Activated naive CD4-positive, alpha-beta T cell treated with anti-CD3 and anti-CD28 coated beads for 36 hours (primary cell): ENCODE data around the gene PRKCE. TPM values are rescaled to one million over a fixed set of nuclear protein-coding genes. Genes with fewer than 3 reads are reported as not detected.

Source experiments
- CTCF ChIA-PET: fragments of 350-600 bp; sonication (Branson Sonifier 250); formaldehyde crosslinking; loops from one replicate; lab custom pipeline; 2021; ENCODE audit warnings: antibody characterized with exemption; lab: Charles Lee
- DNase-seq: peaks from one replicate; pipeline ENCODE4 v3.0.0-alpha.2; 2020
- H3K27ac Mint-ChIP-seq: one replicate; pipeline ENCODE4 v1.8.0; 2021; ENCODE audit warnings: mild to moderate bottlenecking, mixed read lengths
- H3K27me3 Mint-ChIP-seq: one replicate; pipeline ENCODE4 v1.8.0; 2021; ENCODE audit warnings: low read depth, mixed read lengths
- H3K36me3 Mint-ChIP-seq: one replicate; pipeline ENCODE4 v1.8.0; 2021; ENCODE audit warnings: low read depth, mixed read lengths
- H3K4me1 Mint-ChIP-seq: one replicate; pipeline ENCODE4 v1.8.0; 2021; ENCODE audit warnings: low read depth, mixed read lengths
- H3K4me3 Mint-ChIP-seq: one replicate; pipeline ENCODE4 v1.8.0; 2021; ENCODE audit warnings: mild to moderate bottlenecking, moderate library complexity, mixed read lengths
- H3K9me3 Mint-ChIP-seq: one replicate; pipeline ENCODE4 v1.8.0; 2021; ENCODE audit warnings: mixed read lengths
- intact Hi-C: fragments of 100-400 bp; cut with micrococcal nuclease; formaldehyde crosslinking; loops from one replicate; pipeline ENCODE4 v1.15.1; 2023
- total RNA-seq, 2 experiments: library from RNA; stranded (reverse); gene quantifications; one replicate each; pipeline ENCODE4 v1.2.3, GENCODE V29; 2021

Gene PRKCE
- total RNA-seq, 2 experiments from 2014 or later, result 9.4 to 10.6 TPM

DNA sequence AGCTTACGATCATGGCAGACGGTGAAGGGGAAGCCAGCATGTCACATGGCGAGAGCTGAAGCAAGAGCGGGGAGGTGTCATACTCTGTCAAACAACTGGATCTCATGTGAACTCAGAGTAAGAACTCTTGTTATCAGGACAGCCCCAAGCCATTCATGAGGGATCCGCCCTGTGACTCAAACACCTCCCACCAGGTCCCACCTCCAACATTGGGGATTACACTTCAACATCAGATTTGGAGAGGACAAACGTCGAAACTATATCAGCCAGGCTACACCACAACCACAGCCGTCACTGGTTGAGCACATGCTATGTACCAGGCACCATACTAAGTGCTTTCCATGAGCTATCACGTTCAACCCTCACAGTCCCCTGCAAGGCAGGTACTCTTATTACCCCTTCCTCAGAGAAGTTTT, 293.8 kb downstream of the PRKCE start:
- CTCF ChIA-PET, result no interaction called here
- intact Hi-C loops, result no loop called here
- Mint-ChIP-seq H3K36me3 (no peaks in the 10 kb centered on the region), H3K4me3 (no peak overlapping the region), H3K27me3 (no peaks in the 10 kb centered on the region), H3K27ac (no peak overlapping the region), H3K4me1 (no peaks in the 10 kb centered on the region), H3K9me3 (no peaks in the 10 kb centered on the region)
- no peak for DNase-seq

DNA sequence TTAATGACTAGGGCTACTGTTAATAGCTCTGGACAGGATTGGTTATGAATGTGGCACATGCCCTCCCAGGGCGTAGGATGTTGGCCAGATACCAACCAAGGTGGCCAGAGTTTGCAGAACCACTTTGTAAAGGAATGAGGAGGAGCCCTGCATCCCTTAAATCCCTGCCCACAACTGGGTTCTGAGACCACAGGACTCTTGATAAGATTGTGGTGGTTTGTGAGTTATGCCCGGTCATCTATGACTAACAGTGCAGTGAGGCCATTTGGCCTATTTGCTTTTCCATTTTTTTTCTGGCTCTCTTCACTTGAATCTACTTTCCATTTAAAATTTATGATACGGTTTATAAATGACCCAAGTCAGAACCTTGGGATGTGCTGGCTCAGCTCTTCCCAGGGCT, 294.5 kb downstream of the PRKCE start:
- Mint-ChIP-seq H3K27me3 (no peaks in the 10 kb centered on the region), H3K4me1 (no peaks in the 10 kb centered on the region), H3K9me3 (no peaks in the 10 kb centered on the region), H3K4me3 (no peak overlapping the region), H3K36me3 (no peaks in the 10 kb centered on the region), H3K27ac (no peak overlapping the region)
- intact Hi-C loops, result no loop called here
- CTCF ChIA-PET, result no interaction called here
- no peak for DNase-seq

DNA sequence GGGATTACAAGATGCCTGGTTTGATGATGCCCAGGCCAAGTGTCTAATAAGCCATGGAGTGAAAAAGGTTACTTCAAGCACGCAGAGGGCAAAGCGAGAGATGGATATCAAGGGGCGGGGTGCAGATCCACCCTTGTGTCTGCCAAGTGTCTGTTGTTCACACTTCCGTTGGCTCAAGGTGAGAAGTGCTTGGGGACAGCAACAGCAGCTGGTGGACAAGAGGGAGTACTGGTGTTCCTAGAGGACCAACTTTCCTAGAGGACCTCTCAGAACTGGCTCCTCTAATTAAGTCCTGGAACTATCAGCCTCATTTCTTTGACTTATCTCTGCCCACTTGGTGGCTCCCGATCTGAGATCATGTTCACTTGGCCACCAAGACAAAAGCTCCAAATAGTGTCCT, 299.1 kb downstream of the PRKCE start:
- DNase-seq, result no peak
- no peak overlapping the region for H3K4me3 Mint-ChIP-seq
- intact Hi-C loops, result no loop called here
- no peaks in the 10 kb centered on the region for H3K36me3 Mint-ChIP-seq
- no peaks in the 10 kb centered on the region for H3K9me3 Mint-ChIP-seq
- H3K27me3 Mint-ChIP-seq, result no peaks in the 10 kb centered on the region
- H3K4me1 Mint-ChIP-seq, result no peaks in the 10 kb centered on the region
- no peak overlapping the region for H3K27ac Mint-ChIP-seq
- CTCF ChIA-PET, result no interaction called here

DNA sequence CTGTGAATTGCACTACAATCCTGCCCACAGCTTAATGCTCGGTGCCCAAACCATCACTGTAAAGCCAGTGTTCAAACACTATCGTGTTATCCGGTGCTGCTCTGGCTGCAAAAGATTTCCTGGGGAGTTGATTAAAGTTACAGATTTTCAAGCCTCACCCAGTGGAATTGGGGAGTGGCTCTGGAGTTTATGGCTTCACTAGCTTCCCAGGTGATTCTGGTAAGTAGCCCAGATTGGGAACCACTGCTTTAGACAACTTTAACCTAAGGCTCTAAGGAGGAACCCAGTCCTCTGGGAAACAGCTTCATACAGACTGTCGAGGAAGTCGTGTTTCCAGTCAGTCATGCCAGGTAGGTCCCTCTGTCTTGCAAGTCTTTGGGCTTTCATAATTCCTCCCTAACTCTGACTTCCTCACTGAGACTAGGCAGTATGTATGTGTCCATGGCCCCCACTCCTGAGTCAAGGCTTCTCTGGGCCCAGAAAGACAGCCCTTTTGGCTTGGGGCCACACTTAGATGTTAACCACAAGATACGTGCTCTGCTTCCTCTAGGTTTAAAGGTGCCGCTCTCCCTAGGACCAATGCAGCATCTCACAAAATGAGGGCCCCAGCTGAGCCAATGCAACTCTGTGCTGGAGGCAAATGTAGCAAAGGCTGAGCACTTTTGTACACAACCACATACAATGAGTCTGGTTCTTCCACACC, 299.7 kb downstream of the PRKCE start:
- H3K4me3 Mint-ChIP-seq, result no peak overlapping the region
- intact Hi-C loops, result no loop called here
- H3K27me3 Mint-ChIP-seq, result no peaks in the 10 kb centered on the region
- CTCF ChIA-PET, result no interaction called here
- no peaks in the 10 kb centered on the region for H3K9me3 Mint-ChIP-seq
- H3K36me3 Mint-ChIP-seq, result no peaks in the 10 kb centered on the region
- no peak overlapping the region for H3K27ac Mint-ChIP-seq
- DNase-seq, result no peak
- H3K4me1 Mint-ChIP-seq, result no peaks in the 10 kb centered on the region

DNA sequence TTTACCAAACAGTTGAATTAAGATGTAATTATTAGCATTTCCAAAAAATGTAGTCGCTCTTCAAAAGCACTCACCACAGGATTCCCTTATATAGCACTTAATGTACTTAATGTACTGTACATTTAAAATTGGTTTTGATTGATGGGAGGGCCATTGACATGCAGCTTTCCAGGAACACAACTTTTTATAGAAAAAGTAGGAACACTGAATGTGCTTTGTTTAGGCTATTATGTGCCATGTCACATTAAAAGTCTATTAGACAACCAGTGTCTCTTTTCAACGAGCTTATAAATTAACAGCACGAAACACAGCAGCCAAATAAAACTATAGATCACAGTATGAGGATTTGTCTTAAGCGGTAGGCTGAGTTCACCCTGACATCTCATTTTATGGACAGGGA, 301.1 kb downstream of the PRKCE start:
- Mint-ChIP-seq H3K4me1 (no peaks in the 10 kb centered on the region), H3K36me3 (no peaks in the 10 kb centered on the region), H3K9me3 (no peaks in the 10 kb centered on the region), H3K27ac (no peak overlapping the region), H3K4me3 (no peak overlapping the region), H3K27me3 (no peaks in the 10 kb centered on the region)
- no peak for DNase-seq
- intact Hi-C loops, result no loop called here
- CTCF ChIA-PET, result no interaction called here

DNA sequence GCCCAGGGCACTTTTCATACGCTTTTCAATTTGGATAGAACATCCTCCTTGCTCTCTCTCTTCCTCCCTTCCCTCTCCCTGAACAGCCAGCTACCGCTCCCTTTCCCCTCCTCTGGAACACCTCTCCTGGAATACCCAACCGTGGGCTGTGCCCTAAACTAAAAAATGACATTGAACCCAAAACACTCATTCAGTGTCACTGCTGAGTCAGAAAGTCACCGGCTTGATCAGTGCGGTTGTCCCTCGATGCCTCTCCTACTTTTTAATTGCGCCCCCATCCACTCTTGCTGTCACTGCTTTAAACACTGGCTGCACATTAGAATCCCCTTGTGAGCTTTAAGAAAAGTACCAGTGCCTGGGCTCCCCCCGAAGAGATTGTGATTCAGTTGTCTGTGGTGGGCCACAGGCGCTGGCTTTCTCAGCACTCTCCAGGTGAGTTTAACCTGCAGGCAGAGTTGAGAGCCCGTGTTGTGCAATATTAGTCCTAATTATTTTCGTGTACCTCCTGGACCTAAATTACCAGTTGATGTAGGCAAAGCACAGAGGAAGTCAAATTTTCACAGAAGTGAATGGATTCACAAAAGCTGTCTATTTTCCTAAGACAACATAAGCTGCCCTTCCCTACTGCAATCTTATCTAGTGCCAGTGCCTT, 302.0 kb downstream of the PRKCE start:
- H3K9me3 Mint-ChIP-seq, result no peaks in the 10 kb centered on the region
- intact Hi-C loops, result no loop called here

DNA sequence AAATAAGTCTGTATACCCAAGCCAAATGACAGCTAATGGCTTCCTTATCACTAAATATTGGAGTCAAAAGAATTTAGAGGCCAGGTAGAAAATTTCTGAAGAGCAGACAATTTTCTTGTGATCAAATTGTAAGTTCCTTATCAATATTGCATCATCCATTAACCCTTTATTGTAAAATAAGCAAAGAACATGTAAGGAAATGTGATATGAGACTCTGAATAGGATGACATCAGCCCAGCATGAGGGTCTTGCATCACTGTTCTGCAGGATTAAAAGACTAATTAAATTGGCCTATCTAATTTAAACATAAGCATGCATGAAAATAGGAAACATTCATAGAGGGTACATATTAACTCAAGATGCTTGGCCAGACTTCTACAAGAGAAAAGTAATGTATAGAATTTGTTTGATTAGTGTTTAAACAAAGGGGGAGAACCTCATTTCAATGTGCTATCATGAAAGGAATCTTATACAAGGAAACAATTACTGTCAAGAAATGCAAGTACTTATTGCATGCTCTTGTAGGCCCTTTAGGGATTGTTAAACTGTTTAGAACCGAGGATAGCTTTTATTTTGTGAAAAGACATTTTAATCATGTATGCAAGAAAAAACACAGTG, 302.9 kb downstream of the PRKCE start:
- Mint-ChIP-seq H3K27me3 (no peaks in the 10 kb centered on the region), H3K36me3 (no peaks in the 10 kb centered on the region), H3K27ac (no peak overlapping the region), H3K9me3 (no peaks in the 10 kb centered on the region), H3K4me3 (no peak overlapping the region), H3K4me1 (no peaks in the 10 kb centered on the region)
- intact Hi-C loops, result no loop called here
- CTCF ChIA-PET, result no interaction called here
- no peak for DNase-seq

More for the DNA sequence above, 302.0 kb downstream of the PRKCE start:
- no peak overlapping the region for H3K27ac Mint-ChIP-seq
- H3K4me3 Mint-ChIP-seq, result no peak overlapping the region
- no peak for DNase-seq
- no peaks in the 10 kb centered on the region for H3K27me3 Mint-ChIP-seq
- H3K4me1 Mint-ChIP-seq, result no peaks in the 10 kb centered on the region
- H3K36me3 Mint-ChIP-seq, result no peaks in the 10 kb centered on the region
- CTCF ChIA-PET, result no interaction called here

DNA sequence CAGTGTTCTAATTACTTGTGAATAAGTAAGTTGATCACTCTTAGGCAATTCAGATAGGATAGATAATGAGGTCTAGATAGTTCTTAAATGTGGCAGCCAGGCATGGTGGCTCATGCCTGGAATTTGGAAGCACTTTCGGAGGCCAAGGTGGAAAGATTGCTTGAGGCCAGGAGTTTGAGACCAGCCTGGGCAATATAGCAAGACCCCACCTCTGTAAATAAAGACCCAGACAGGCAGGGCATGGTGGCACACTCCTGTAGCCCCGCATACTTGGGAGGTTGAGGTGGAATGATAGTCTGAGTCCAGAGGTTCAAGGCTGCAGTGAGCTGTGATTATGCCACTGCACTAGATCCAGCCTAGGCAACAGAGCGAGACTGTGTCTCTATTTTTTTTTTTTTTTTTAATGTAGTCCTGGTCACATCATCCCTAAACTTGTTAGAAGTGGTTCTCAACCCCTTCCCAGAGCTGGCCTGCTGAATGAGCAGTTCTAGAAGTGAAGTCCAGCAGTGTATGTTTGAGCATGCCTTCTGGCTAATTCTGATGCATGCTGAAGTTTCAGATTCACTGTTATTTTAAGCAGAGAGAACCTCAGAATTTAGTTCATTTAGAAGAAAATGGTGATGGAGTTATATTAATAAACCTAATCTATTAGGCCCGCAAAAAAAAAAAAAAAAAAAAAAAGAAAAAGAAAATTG, 306.2 kb downstream of the PRKCE start:
- no peak overlapping the region for H3K4me3 Mint-ChIP-seq
- CTCF ChIA-PET, result interaction anchor here (0.7 kb wide), 1 partner anchor 1983 kb away, joined by 3 read pairs; no protein-coding TSS in a partner anchor

DNA sequence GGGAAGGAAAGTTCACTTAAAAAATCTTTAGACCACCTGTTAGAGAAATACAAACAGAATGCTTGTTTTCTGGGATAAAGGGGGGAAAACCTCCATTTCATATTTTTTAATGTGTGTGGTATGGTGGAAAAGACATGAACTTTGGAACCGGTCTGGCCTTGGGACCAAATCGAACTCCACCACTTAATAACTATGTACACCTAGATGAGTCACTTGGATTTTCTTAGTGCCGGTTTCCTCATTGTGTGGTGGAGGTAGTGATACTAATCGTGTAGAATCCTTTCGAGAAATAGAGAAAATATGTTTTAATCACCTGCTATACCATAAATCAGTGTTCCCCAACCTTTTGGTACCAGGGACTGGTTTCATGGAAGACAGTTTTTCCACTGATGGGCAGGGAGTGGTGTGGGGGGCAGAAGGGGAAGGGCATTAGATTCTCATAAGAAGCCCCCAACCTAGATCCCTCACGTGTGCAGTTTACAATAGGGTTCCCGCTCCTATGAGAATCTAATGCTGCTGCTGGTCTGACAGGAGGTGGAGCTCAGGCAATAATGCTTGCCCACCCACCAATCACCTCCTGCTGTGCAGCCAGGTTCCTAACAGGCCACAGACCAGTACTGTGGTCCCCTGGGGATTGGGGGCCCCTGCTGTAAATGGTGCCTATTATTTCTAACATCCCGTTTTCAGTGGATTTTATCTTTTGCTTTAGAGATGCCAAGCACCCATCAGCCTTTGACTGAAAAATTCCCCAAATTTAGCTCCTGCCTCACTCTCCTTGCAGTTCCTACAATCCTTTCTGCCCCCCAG, 308.8 kb downstream of the PRKCE start:
- no peak for DNase-seq
- Mint-ChIP-seq H3K9me3 (no peaks in the 10 kb centered on the region), H3K36me3 (no peaks in the 10 kb centered on the region), H3K4me1 (peaks cover 17% of the 10 kb centered on the region), H3K4me3 (no peak overlapping the region), H3K27me3 (no peaks in the 10 kb centered on the region), H3K27ac (no peak overlapping the region)
- CTCF ChIA-PET, result no interaction called here
- intact Hi-C loops, result no loop called here

More for the DNA sequence above, 306.2 kb downstream of the PRKCE start:
- intact Hi-C loops, result no loop called here
- Mint-ChIP-seq H3K9me3 (no peaks in the 10 kb centered on the region), H3K27ac (no peak overlapping the region), H3K36me3 (no peaks in the 10 kb centered on the region), H3K4me1 (no peaks in the 10 kb centered on the region), H3K27me3 (no peaks in the 10 kb centered on the region)
- no peak for DNase-seq

DNA sequence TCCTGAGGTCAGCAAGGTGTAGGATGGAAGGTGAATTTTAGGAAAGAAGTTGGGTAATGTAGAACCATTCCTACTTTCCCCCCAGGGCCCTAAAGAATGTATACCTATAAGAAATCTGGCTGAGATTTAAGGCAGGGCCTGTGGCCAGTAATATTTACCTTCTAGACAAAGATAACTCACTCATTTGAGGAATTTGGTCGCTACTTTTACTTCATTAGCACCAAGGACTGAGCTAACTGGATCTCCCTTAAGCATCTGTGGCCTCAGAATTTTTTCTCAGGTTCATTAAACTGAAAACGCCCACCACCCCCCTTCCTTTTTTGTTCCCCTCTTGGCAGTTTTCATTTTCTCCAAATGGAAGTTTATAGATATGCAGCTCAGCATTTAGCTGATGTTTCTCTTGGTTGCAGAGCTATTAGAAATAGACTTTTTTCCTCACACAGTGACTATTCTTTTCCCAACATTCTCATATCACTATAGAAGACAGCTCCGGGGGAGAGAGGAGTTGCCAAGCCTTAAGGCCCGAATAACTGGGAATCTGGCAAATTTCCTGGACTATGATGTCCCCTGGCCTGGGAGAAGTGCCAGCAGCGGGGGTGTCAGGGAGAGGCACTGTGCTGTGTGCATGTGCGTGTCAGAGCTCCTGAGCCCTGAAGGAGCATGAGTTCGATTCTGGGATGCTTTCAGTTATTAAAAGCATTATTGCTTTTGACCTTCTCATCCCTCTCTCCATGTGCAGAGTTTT, 310.9 kb downstream of the PRKCE start:
- CTCF ChIA-PET, result no interaction called here
- DNase-seq, result no peak
- intact Hi-C loops, result no loop called here
- Mint-ChIP-seq H3K4me1 (peaks cover 17% of the 10 kb centered on the region), H3K9me3 (no peaks in the 10 kb centered on the region), H3K27ac (no peak overlapping the region), H3K27me3 (no peaks in the 10 kb centered on the region), H3K36me3 (no peaks in the 10 kb centered on the region), H3K4me3 (no peak overlapping the region)

DNA sequence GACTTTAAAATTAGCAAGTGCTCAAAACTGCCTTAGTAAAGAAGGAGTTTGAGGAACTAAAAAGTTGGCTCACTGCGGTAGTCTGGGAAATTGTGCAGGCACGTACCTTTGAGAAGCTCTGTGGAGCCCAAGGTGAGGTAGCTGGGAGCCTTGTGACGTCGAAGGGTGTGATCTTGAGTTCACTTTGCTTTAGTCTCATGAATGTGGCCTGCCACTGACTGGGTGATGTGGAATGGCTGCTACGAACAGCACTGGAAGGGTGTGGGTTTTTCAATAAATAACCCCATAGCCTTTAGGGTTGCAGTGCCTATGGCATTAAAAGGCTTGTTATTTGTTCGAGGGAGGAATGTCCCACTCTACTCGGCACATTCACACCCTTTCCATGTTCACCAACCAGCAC, 312.3 kb downstream of the PRKCE start:
- H3K27ac Mint-ChIP-seq, result no peak overlapping the region
- no peak overlapping the region for H3K4me3 Mint-ChIP-seq
- H3K9me3 Mint-ChIP-seq, result no peaks in the 10 kb centered on the region
- CTCF ChIA-PET, result interaction anchor here (0.6 kb wide), 1 partner anchor 113 kb away, joined by 3 read pairs; no protein-coding TSS in a partner anchor
- no peak for DNase-seq
- intact Hi-C loops, result no loop called here
- H3K36me3 Mint-ChIP-seq, result no peaks in the 10 kb centered on the region
- H3K4me1 Mint-ChIP-seq, result peaks cover 17% of the 10 kb centered on the region
- H3K27me3 Mint-ChIP-seq, result no peaks in the 10 kb centered on the region
